GM19351 (cell line): ENCODE results near the gene ULBP2.
A peak's percentile ranks its signal among the peaks of the same experiment; 100 is the strongest.

Experiments used
- ATAC-seq: cut with Tn5 transposase; IDR thresholded peaks from one replicate; pipeline ENCODE4 v1.9.1; 2021; ENCODE audit warnings: mild to moderate bottlenecking, moderate library complexity; ENCODE audit not compliant: unreplicated experiment

Gene ULBP2

GRCh38 chr6:149941583-149942460 lies at the start of gene ULBP2:
Gene ULBP2, plus strand, starts transcription at chr6:149942014. Its CDS starts 59 bp downstream, at chr6:149942073.
- peak; percentile 35 for ATAC-seq

- ATAC-seq = no peak
Observed at GRCh38 chr6:149895048-149895590, 46.7 kb upstream of the ULBP2 start.

- ATAC-seq = no peak
Observed at GRCh38 chr6:149895833-149896271, 46.0 kb upstream of the ULBP2 start.

GRCh38 chr6:149896491-149896890 lies 45.3 kb upstream of the ULBP2 start:
- no peak for ATAC-seq

- no peak for ATAC-seq
Observed at GRCh38 chr6:149897015-149897697, 44.7 kb upstream of the ULBP2 start.

GRCh38 chr6:149897855-149898744 lies 43.7 kb upstream of the ULBP2 start, which contains the start of gene RAET1E:
Gene RAET1E, minus strand, starts transcription at chr6:149898113. Its CDS starts 7,212 bp downstream, at chr6:149890901.
- no peak for ATAC-seq

GRCh38 chr6:149898966-149899365 lies 42.8 kb upstream of the ULBP2 start:
- ATAC-seq = no peak

GRCh38 chr6:149899486-149899885 lies 42.3 kb upstream of the ULBP2 start:
- no peak for ATAC-seq

GRCh38 chr6:149899926-149900619 lies 41.7 kb upstream of the ULBP2 start:
- no peak for ATAC-seq

GRCh38 chr6:149900620-149901443 lies 41.0 kb upstream of the ULBP2 start:
- no peak for ATAC-seq

- no peak for ATAC-seq
Observed at GRCh38 chr6:149901444-149902140, 40.2 kb upstream of the ULBP2 start.

- ATAC-seq = no peak
Observed at GRCh38 chr6:149903938-149904611, 37.7 kb upstream of the ULBP2 start.

GRCh38 chr6:149904661-149905370 lies 37.0 kb upstream of the ULBP2 start:
- no peak for ATAC-seq

GRCh38 chr6:149905371-149905910 lies 36.4 kb upstream of the ULBP2 start:
- ATAC-seq = no peak

GRCh38 chr6:149905911-149906371 lies 35.9 kb upstream of the ULBP2 start:
- ATAC-seq = no peak

GRCh38 chr6:149906405-149906804 lies 35.4 kb upstream of the ULBP2 start:
- no peak for ATAC-seq

- no peak for ATAC-seq
Observed at GRCh38 chr6:149907317-149907716, 34.5 kb upstream of the ULBP2 start.
